Measurements from ENCODE around the gene LDLRAD2. TPM values are rescaled to one million over a fixed set of nuclear protein-coding genes. Genes with fewer than 3 reads are reported as not detected.

Gene LDLRAD2
- total RNA-seq, 1 experiment from 2014 or later, result not detected

DNA sequence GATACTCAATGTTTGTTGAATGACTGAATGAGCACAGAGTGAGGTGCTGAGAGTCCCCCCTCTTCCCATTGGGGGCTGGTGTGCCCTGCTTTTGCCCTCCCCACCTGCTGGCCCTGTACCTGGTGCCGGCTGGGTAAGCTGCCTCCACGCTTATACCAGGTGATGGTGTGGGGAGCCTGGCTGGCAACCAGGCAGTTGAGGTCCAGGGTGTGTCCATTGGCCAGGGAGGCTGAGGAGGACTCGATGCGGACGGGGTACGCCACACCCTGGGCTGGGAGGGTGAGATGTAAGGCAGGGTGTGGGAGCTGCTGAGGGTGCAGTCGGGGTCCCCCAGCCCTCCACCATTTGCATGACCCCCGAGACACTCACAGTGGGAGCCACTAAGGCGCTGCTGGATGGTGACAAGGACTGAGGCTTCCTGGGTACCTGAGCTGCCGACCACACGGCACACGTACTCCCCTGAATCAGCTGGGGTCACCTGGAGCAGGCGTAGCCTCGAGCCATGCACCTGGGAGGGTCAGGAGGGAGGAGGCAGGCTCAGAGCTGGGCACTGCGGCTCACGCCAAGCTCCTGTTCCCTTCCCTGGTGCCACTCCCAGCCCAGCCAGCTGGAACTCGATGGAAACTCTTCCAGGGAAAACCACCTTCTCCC is 36.6 kb downstream of the LDLRAD2 start:
- H3K9me2 ChIP-seq (replicated peaks; ENCODE audit: low read length), result no peaks in the 10 kb centered on the region
- ChIA-PET CTCF (no interaction called here), POLR2A (ENCODE audit: unreplicated experiment) (no interaction called here)
- no peaks in the 10 kb centered on the region for H3K9me3 ChIP-seq (ENCODE audit: low read length)
- no peak overlapping the region for H2AFZ ChIP-seq (ENCODE audit: low read length)
- peaks cover 5% of the 10 kb centered on the region; the same call in 1 of the 2 replicates for H3K36me3 ChIP-seq (ENCODE audit: low read depth, low read length)
- no peaks in the 10 kb centered on the region for H4K20me1 ChIP-seq (ENCODE audit: low read length)
- H3K9ac ChIP-seq (ENCODE audit: low read length), result no peak overlapping the region
- H3K4me1 ChIP-seq (ENCODE audit: insufficient read depth, low read length), result no peaks in the 10 kb centered on the region
- no peak for TF ChIP-seq EZH2phosphoT487 (IDR thresholded peaks at IDR 0.05; ENCODE audit: borderline replicate concordance, low read length)
- no peak for TF ChIP-seq EZH2 (IDR thresholded peaks at IDR 0.05; ENCODE audit: low read length, unreplicated experiment)
- TF ChIP-seq, protein P1, sequence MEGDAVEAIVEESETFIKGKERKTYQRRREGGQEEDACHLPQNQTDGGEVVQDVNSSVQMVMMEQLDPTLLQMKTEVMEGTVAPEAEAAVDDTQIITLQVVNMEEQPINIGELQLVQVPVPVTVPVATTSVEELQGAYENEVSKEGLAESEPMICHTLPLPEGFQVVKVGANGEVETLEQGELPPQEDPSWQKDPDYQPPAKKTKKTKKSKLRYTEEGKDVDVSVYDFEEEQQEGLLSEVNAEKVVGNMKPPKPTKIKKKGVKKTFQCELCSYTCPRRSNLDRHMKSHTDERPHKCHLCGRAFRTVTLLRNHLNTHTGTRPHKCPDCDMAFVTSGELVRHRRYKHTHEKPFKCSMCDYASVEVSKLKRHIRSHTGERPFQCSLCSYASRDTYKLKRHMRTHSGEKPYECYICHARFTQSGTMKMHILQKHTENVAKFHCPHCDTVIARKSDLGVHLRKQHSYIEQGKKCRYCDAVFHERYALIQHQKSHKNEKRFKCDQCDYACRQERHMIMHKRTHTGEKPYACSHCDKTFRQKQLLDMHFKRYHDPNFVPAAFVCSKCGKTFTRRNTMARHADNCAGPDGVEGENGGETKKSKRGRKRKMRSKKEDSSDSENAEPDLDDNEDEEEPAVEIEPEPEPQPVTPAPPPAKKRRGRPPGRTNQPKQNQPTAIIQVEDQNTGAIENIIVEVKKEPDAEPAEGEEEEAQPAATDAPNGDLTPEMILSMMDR (conservative IDR thresholded peaks at IDR 0.05; ENCODE audit: low read depth, low read length), result no peak
- no peaks in the 10 kb centered on the region for H3F3A ChIP-seq (ENCODE audit: low read length, unreplicated experiment)
- no peaks in the 10 kb centered on the region for H3K27me3 ChIP-seq (ENCODE audit: low read length)
- no TSS peak for BruUV-seq (replicated peaks)
- no peak overlapping the region for H3K4me3 ChIP-seq (ENCODE audit: low read length)
- no peaks in the 10 kb centered on the region for H3K79me2 ChIP-seq (ENCODE audit: low read length)
- DNase-seq (no peak), ATAC-seq (no peak)
- intact Hi-C loops (cut with micrococcal nuclease), result no loop called here
- no peak overlapping the region for H3K27ac ChIP-seq (ENCODE audit: low read length)
- H3K4me2 ChIP-seq (ENCODE audit: low read length), result no peak overlapping the region

DNA sequence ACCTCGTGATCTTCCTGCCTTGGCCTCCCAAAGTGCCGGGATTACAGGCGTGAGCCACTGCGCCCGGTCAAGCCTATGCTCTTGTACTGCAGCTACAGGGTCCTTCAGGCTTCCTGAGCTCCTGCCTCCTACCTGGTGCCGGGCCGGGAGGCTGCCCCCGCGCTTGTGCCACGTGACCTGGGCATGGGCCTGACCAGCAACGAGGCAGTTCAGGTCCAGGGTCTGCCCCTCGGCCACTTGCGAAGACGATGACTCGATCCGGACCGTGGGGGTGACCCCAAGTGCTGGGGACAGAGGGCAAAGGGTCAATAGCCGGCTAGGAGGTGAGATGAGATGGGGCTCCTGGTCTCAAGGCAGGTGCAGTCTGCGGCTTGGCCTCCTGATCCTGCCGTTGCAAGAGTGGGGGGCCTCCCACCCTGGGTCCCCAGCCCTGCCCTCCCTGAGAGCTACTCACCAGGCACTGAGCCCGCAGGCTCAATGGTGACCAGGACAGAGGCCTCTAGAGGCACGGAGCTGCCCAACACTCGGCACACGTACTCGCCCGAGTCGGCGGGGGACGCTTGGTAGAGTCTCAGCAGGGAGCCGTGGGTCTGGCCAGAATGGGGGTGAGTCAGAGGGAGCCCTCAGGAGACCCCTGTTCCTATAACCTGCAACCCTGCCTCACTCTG is 38.0 kb downstream of the LDLRAD2 start:
- peaks cover 5% of the 10 kb centered on the region; the same call in 1 of the 2 replicates for H3K36me3 ChIP-seq (ENCODE audit: low read depth, low read length)
- TF ChIP-seq EZH2phosphoT487 (IDR thresholded peaks at IDR 0.05; ENCODE audit: borderline replicate concordance, low read length) (no peak), EZH2 (IDR thresholded peaks at IDR 0.05; ENCODE audit: low read length, unreplicated experiment) (no peak)
- TF ChIP-seq, protein P1 (conservative IDR thresholded peaks at IDR 0.05; ENCODE audit: low read depth, low read length), result no peak
- DNase-seq (no peak), ATAC-seq (no peak)
- H3K9me3 ChIP-seq (ENCODE audit: low read length), result no peaks in the 10 kb centered on the region
- no TSS peak for BruUV-seq (replicated peaks)
- intact Hi-C loops (cut with micrococcal nuclease), result no loop called here
- H3K4me2 ChIP-seq (ENCODE audit: low read length), result no peak overlapping the region
- CTCF ChIA-PET, result no interaction called here
- H2AFZ ChIP-seq (ENCODE audit: low read length), result no peak overlapping the region
- no peak overlapping the region for H3K4me3 ChIP-seq (ENCODE audit: low read length)
- no peaks in the 10 kb centered on the region for H3F3A ChIP-seq (ENCODE audit: low read length, unreplicated experiment)
- H3K9me2 ChIP-seq (replicated peaks; ENCODE audit: low read length), result no peaks in the 10 kb centered on the region
- H3K27me3 ChIP-seq (ENCODE audit: low read length), result no peaks in the 10 kb centered on the region
- no peak overlapping the region for H3K27ac ChIP-seq (ENCODE audit: low read length)
- H3K9ac ChIP-seq (ENCODE audit: low read length), result no peak overlapping the region
- H3K4me1 ChIP-seq (ENCODE audit: insufficient read depth, low read length), result no peaks in the 10 kb centered on the region
- POLR2A ChIA-PET (ENCODE audit: unreplicated experiment), result no interaction called here
- no peaks in the 10 kb centered on the region for H3K79me2 ChIP-seq (ENCODE audit: low read length)
- no peaks in the 10 kb centered on the region for H4K20me1 ChIP-seq (ENCODE audit: low read length)

Measured in PC-3 (cell line).